GM13977 (cell line): Measurements from ENCODE around the gene SURF1.

Source experiments
- DNase-seq: peaks from one replicate; pipeline ENCODE4 v3.0.0; 2012; ENCODE audit warnings: low spot score
- CTCF ChIP-seq: IDR thresholded peaks from 2 replicates; pipeline ENCODE4 v1.5.1; 2012; ENCODE audit warnings: mild to moderate bottlenecking, control low read depth; ENCODE audit not compliant: insufficient read depth; ENCODE audit errors: extremely low read depth, missing control alignments
- in situ Hi-C: fragments of 300-500 bp; cut with MboI; formaldehyde crosslinking; loops from one replicate; pipeline ENCODE4 v1.12.0; 2022; ENCODE audit warnings: low sequenced_read_pairs, low pct_unique_long_range_greater_than_20kb, mixed read lengths, inconsistent platforms; ENCODE audit not compliant: unreplicated experiment

Gene SURF1

GRCh38 chr9:133304477-133305377, 51.6 kb downstream of the SURF1 start:
- in situ Hi-C loops: no loop called here
- TF ChIP-seq CTCF: no peak
- DNase-seq: no peak

GRCh38 chr9:133304158-133304470, 52.2 kb downstream of the SURF1 start:
- DNase-seq: no peak

GRCh38 chr9:133303266-133304157, 52.8 kb downstream of the SURF1 start:
- TF ChIP-seq CTCF: no peak
- DNase-seq: no peak
- in situ Hi-C loops: no loop called here

More at GRCh38 chr9:133304158-133304470, 52.2 kb downstream of the SURF1 start:
- in situ Hi-C loops: no loop called here
- TF ChIP-seq CTCF: no peak
